ENCODE measurements around the gene TENM4. TPM values are rescaled to one million over a fixed set of nuclear protein-coding genes. Genes with fewer than 3 reads are reported as not detected.

TENM4 gene
- total RNA-seq, 2 experiments from 2014 or later: not detected

- no peak overlapping the region for H3K4me3 Mint-ChIP-seq
- ChIA-PET CTCF (no interaction called here), POLR2A (no interaction called here)
- TF ChIP-seq CTCF (IDR thresholded peaks at IDR 0.05): no peak
- no peaks in the 10 kb centered on the region for H3K9me3 Mint-ChIP-seq
- no peak overlapping the region for H3K27ac Mint-ChIP-seq
- ATAC-seq (no peak), DNase-seq (no peak)
- H3K27me3 Mint-ChIP-seq: no peaks in the 10 kb centered on the region
- no peaks in the 10 kb centered on the region for H3K36me3 Mint-ChIP-seq (ENCODE audit: low read depth)
- H3K4me1 Mint-ChIP-seq (ENCODE audit: low read depth): no peaks in the 10 kb centered on the region
- intact Hi-C loops (cut with micrococcal nuclease): no loop called here
Measured at GRCh38 chr11:79165908-79166307, 274.9 kb downstream of the TENM4 start.

DNA sequence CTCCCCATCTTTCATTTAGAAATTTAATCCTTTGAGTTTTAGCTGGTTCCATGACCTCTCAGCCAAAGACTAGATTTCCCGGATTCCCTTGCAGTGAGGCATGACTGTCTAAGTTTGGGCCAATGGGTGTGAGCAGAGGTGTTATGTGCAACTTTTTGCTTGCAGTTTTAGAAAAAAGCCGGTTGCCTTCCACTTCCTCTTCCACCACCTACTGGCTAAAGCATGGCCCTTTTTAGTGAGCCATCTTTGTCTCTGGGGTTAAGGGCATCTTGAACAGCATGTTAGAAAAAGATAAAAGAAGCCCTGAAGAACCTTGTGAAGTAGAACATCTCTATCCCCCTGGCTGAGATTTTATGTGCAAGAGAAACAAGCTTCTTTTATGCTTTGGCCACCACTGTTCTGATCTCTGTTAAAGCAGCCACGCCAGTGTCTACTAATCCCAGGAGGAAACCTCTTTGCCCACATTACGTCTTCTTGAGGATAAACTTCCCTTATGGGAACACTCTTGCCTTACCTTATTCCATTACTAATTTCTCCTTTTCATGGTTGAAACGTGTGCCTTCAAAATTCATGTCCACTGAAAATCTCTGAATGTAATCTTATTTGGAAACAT, 279.9 kb downstream of the TENM4 start:
- ChIA-PET CTCF (no interaction called here), POLR2A (no interaction called here)
- no peak for TF ChIP-seq CTCF (IDR thresholded peaks at IDR 0.05)
- Mint-ChIP-seq H3K4me1 (ENCODE audit: low read depth) (no peaks in the 10 kb centered on the region), H3K4me3 (no peak overlapping the region), H3K36me3 (ENCODE audit: low read depth) (no peaks in the 10 kb centered on the region), H3K27ac (no peak overlapping the region), H3K27me3 (no peaks in the 10 kb centered on the region), H3K9me3 (no peaks in the 10 kb centered on the region)
- ATAC-seq (no peak), DNase-seq (no peak)
- intact Hi-C loops (cut with micrococcal nuclease): no loop called here

- ATAC-seq: no peak
- Mint-ChIP-seq H3K4me3 (no peak overlapping the region), H3K27me3 (no peaks in the 10 kb centered on the region), H3K9me3 (no peaks in the 10 kb centered on the region), H3K36me3 (ENCODE audit: low read depth) (no peaks in the 10 kb centered on the region), H3K27ac (no peak overlapping the region), H3K4me1 (ENCODE audit: low read depth) (no peaks in the 10 kb centered on the region)
- CTCF ChIA-PET: no interaction called here
- intact Hi-C loops (cut with micrococcal nuclease): no loop called here
- no peak for TF ChIP-seq CTCF (IDR thresholded peaks at IDR 0.05)
- POLR2A ChIA-PET: no interaction called here
- DNase-seq: no peak
Measured at GRCh38 chr11:79159657-79160450, 281.0 kb downstream of the TENM4 start.

GRCh38 chr11:79157738-79158137, 283.1 kb downstream of the TENM4 start:
- Mint-ChIP-seq H3K4me1 (ENCODE audit: low read depth) (no peaks in the 10 kb centered on the region), H3K4me3 (no peak overlapping the region), H3K27ac (no peak overlapping the region), H3K9me3 (no peaks in the 10 kb centered on the region), H3K27me3 (no peaks in the 10 kb centered on the region), H3K36me3 (ENCODE audit: low read depth) (no peaks in the 10 kb centered on the region)
- DNase-seq: no peak
- ChIA-PET CTCF (no interaction called here), POLR2A (no interaction called here)
- ATAC-seq: no peak
- no peak for TF ChIP-seq CTCF (IDR thresholded peaks at IDR 0.05)
- intact Hi-C loops (cut with micrococcal nuclease): no loop called here

DNA sequence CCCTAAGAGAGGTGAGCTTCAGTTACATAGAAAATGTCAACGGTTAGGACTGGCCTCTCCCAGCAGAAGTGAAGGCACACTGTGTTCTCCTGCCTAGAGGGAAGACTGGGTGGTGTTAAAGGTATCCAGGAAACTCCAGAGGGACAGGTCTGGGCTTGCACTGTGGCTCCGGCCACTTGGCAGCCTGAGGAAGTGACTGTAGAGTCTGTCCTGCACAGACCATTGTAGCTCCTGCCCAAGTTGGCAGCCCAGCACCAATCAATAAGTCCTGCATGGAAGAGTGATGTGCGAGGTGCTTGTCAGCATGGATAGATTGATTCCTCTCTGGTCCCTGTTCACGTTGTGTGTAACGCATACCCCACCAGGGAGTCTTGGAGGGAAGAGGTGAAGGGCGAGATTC, 284.8 kb downstream of the TENM4 start:
- no peaks in the 10 kb centered on the region for H3K9me3 Mint-ChIP-seq
- no peaks in the 10 kb centered on the region for H3K4me1 Mint-ChIP-seq (ENCODE audit: low read depth)
- no peaks in the 10 kb centered on the region for H3K27me3 Mint-ChIP-seq

More for the DNA sequence above, 284.8 kb downstream of the TENM4 start:
- H3K27ac Mint-ChIP-seq: no peak overlapping the region
- H3K4me3 Mint-ChIP-seq: no peak overlapping the region
- no peak for ATAC-seq
- no peak for DNase-seq
- ChIA-PET CTCF (no interaction called here), POLR2A (no interaction called here)
- TF ChIP-seq CTCF (IDR thresholded peaks at IDR 0.05): no peak
- intact Hi-C loops (cut with micrococcal nuclease): no loop called here
- H3K36me3 Mint-ChIP-seq (ENCODE audit: low read depth): no peaks in the 10 kb centered on the region

Data from activated CD8-positive, alpha-beta T cell treated with anti-CD3 and anti-CD28 coated beads for 36 hours (primary cell).